HG02763 (cell line): ENCODE results near the gene SLC26A3.

Experiments used
- ATAC-seq: cut with Tn5 transposase; IDR thresholded peaks from one replicate; pipeline ENCODE4 v1.9.1; 2021; ENCODE audit warnings: mild to moderate bottlenecking, moderate library complexity; ENCODE audit not compliant: unreplicated experiment

The SLC26A3 gene

DNA sequence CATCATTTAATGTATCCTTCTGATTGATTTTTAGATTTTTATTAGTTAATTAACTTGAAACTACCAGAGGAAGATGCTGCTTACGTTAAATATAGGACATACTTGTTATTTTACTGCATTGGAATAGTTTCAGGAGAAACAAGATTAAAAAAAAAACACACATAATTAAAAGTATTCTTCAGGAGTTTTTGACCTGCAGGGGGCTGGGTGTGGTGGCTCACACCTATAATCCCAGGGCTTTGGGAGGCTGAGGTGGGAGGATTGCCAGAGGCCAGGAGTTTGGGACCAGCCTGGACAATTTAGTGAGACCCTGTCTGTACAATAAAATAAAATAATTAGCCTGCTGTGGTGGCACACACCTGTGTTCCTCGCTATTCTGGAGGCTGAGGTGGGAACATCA lies 48.4 kb downstream of the SLC26A3 start:
- no peak for ATAC-seq

DNA sequence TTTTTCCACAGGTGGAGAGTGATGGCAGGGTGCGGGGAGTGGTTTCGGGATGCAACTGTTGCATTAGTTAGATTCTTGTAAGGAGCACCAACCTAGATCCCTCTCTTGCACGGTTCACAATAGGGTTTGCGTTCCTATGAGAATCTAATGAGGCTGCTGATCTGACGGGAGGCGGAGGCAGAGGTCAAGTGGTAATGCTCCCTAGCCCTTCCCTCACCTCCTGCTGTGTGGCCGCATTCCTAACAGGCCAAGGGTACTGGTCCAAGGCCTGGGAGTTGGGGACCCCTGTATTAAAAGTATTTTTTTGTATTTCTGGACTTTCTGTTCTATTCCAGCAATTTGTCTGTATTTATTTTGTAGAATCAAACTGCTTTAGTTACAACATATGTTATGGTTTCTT lies 51.9 kb downstream of the SLC26A3 start:
- no peak for ATAC-seq

DNA sequence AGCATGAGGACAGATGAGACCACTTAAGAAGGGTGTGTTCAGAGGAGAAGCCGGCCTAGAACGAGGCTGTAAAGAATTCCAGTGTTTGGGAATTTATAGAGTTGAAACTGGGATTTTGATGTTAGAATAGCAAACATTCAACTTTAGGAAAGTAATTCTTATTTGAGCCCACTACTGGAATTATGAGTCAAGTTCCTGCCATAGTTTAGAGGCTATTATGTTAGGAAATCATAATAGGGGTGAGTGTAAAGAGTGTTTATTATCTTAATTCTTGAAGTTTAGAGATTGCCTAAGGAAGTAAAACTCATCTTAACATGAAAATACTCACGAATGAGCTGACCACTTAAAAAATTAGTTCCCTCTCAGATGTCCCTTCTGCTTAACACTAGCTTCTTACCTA lies 57.0 kb downstream of the SLC26A3 start:
- no peak for ATAC-seq

DNA sequence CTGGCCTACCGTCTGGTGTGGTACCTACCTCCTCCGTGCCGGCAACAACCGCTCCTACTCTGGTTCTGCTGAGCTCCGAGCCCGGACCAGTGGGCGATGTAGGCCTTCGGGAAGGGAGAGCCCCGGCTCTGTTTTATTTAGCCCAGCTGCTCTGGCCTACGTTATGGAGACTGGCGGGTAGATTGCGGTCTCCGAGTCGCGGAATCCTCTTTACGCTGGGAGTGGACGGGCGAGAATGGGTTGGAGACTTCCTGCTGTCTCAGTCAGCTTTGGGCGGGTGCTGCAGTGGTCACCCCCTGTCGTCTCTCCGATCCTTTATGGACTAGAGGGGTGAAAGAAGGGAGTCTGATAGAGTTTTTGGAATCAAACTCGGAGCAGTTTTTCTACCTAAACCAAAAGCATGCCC lies 58.7 kb downstream of the SLC26A3 start:
- ATAC-seq, result peak; percentile 31

DNA sequence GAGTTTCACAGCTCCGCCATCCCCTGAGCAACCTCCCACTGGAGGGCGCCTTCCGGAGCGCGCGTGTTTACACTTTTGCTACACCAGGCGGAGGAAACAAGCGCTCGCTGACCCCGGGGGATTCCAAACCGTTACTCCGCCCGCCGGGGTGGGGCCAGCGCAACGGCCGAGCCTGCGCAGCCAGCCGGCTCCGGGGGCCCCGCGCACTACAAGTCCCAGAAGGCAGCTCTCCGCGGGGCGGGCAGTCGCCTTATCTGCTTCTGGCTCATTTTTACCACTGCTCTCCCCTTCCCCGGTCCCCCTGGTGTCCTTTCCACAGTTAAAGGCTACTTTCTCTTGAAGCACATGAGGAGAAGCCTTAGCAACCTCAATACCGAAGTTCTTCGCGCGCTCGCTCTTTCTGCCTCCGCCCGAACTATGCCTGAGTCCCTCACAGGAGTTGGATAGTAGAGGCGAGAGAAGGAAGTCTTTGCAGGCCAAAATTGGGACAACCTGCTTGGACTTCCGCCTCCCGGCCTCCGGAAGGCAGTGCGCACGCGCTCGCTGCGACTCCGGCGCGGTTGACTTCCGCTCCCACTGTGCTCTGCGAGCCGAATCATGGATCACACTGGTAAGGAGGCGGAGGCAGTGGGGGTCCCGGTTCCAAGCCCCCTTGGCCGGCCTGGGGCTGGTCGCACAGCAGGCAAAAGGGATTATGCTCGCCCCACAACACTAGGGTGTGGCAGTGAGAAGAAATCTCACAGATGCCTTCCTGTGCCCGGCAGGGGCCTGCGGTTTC lies 59.3 kb downstream of the SLC26A3 start, which contains the start of gene CBLL1:
Gene CBLL1, plus strand, starts transcription at position 576 of the 778 bp plus-strand sequence. Its CDS starts 22 bp downstream, at position 598.
- ATAC-seq, result peak; percentile 92

DNA sequence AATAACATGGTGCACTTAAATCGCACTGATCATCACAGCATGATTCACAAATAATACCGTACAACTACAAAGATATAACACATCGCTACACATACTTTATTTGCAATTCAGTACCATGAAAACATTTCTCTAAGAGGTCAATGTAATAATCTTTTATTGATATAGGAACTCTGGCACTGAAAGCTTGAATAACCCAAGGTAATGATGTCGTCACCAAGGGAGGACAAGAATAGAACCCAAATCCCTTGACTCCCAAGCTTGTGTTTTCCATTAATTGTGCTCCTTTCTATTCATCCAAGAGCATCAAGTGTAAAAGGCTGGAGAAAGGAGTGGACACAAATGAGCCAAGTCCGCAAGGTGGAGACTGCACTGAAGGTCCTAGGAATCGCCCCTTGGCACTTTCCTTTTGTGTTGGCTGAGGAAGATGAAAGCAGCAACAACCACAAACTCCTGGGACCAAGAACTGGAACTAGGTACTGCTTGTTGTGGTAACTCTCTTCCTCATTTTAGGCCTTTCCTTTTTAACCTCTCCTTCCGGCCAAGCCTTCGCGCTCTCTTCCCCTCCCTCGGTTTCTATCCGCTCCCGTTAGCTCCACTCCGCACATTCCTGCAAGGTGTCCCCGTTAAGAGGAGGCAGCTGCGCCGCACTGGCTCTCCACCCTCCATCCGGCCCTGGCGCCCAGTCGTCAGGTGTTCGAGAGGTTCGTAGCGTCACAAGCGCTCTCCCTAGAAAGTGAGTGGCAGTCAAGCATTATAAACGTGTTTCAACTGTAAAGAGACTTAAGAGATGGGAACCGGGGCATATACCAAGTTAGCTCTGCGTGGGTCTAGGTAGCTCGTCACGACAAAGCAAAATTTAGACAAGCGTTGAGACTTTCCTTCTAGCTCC lies 60.1 kb downstream of the SLC26A3 start:
- peak; percentile 32 for ATAC-seq

DNA sequence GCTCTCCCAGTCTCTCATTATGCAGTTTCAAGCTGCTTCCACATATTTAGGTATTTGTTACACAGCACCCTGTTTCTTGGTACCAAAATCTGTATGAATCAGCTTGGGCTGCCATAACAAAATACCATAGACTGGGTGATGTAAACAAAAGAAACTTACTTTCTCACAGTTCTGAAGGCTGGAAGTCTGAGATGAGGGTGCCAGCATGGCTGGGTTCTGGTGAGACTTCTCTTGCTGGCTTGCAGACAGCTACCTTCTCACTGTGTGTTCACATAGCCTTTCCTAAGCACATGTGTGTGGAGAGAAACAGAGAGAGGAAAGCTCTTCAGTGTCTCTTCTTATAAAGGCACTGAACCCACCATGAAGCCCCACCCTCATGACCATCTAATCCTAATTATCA lies 74.7 kb downstream of the SLC26A3 start:
- ATAC-seq, result no peak

DNA sequence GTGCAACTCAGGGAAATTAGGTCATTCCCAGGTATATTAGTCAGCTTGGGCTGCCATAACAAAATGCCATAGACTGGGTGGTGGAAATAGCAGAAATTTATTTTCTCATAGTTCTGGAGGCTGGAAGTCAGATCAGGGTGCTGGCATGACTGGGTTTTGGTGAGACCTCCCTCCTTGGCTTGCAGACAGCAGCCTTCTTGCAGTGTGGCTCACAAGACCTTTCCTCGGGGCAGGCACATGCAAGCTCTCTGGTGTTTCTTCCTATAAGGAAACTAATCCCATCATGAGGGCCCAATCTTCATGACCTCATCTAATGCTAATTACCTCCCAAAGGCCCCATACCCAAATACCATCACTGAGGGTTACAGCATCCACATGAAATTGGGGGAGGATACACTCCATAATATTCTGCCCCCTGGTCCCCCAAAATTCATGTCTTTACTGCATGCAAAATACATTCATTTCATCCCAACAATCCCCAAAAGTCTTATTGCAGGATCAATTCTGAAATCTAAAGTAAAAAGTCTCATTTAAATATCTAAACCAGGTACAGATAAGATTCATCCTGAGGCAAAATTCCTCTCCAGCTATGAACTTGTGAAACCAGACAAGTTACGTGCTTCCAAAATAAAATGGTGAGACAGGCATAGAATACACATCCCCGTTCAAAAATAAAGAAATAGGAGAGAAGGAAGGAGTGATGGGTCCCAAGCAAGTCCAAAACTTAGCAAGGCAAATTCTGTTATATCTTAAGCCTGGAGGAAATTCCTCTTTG lies 76.5 kb downstream of the SLC26A3 start:
- ATAC-seq, result no peak

DNA sequence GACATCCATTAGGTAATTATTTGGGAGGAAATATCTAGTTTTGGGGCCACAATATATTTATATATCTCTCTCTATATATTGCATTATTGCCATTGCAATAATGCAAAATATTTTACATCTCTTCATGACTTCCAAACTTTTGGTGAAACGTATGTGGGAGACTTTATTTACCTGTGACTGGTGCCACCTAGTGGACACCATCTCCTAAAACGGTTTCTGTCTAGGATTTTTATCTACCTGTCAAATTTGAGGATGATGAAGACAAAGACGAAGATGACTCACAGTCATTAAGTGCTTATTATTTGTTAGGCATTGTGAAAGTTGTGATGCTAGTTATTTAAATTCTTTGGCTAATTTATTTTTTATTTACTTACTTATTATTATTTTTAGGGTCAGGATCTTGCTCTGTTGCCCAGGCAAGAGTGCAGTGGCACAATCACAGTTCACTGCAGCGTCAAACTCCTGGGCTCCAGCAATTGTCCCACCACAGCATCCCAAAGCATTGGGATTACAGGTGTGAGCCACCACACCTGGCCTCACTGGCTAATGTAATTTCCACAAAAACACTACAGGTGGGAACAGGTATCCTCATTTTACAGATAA lies 77.8 kb downstream of the SLC26A3 start:
- ATAC-seq, result no peak

DNA sequence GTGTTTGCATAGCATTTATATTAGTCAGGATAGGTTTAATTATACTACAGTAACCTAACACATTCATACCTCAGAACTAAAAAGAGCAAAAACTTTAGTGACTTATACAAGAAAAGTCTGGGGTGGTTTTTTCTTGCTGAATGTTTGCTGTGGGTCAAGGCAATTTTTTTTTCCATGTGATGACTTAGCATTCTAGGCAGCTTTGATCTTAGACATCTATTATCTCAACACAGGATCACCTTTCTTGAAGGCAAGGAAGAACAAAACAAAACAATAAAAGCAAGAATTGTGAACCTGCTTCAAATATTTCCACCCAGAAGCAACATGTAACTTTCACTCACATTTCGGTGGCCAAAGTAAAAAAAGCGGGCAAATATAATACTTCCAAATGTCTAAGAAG lies 79.8 kb downstream of the SLC26A3 start:
- ATAC-seq, result no peak

DNA sequence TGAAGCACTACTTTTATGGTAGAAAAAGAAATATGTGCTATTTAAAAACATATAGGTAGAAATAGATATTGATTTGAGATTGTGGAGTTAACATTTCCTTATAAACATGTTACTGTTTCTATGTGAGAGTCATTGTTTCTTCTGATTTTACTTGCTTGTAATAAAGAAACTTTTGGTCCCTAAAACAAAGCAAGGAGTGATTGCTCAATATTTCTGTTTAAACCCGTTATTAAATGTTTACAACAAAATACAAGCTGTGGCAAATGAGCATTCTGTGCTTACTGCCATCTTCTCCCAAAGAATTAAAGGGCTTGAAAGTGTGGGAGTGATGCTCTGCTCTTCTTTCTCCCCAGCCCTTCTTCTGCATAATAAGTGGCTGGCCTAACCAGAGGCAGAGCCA lies 81.7 kb downstream of the SLC26A3 start:
- no peak for ATAC-seq

DNA sequence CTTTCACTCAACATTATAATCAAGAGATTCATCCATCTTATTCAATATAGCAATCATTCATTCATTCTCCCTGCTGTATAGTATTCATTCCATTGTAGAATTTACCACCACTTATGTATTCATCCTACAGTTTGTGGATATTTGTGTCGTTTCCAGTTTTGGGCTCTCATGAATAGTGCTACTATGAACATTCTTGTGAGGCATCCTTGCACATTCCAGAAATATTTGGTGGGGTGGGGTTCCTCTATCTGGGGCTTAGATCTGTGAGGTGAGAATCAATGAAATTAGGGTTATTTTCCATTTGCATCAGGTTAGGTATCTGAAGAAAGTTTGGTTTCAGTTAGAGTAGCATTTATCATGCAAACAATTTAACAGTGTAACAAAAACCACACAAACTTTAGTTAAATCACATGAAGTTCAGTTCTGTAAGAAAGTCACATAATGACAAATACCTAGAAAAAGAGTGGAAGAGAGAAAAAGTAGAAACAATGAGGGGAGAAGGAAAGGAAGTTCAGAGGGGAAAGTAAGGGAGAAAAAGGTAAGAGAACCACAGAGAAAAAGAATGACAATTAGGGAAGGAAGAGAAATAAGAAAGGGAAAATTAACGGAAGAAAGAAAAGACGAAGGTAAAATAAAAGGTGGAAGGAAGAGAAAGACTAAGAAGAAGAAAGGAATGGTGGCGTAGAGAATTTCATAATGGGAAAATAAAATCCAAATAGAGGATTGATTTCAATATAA lies 84.4 kb downstream of the SLC26A3 start:
- ATAC-seq, result no peak

DNA sequence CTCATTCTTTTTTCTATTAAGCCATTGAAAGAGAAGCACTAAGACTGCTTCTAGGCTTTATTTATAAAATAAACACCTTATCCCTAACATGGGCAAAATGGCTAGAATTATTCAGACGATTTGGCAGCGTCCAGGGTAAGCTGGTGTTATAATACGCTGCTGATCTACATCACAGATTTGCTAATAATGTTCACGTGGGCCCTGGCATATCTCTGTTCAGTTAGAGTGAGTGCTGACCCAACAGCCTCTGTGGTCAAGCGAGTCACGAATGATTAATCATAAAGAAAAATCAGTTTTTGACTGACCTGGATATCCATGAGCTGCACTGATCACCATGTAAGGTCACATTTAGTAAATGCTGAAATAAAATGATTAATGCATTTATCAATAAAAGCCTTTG lies 87.5 kb downstream of the SLC26A3 start:
- no peak for ATAC-seq
